GM18909 (cell line): Measurements from ENCODE around the gene LRRC14B.
"Not testable (repeated sequence)": the region's sequence is repeated elsewhere in the genome, so short reads cannot be mapped to it uniquely, and the experiment has no call there.

Experiments
- ATAC-seq: cut with Tn5 transposase; IDR thresholded peaks from one replicate; pipeline ENCODE4 v1.9.1; 2021; ENCODE audit warnings: mild to moderate bottlenecking; ENCODE audit not compliant: unreplicated experiment, poor library complexity

Gene LRRC14B

DNA sequence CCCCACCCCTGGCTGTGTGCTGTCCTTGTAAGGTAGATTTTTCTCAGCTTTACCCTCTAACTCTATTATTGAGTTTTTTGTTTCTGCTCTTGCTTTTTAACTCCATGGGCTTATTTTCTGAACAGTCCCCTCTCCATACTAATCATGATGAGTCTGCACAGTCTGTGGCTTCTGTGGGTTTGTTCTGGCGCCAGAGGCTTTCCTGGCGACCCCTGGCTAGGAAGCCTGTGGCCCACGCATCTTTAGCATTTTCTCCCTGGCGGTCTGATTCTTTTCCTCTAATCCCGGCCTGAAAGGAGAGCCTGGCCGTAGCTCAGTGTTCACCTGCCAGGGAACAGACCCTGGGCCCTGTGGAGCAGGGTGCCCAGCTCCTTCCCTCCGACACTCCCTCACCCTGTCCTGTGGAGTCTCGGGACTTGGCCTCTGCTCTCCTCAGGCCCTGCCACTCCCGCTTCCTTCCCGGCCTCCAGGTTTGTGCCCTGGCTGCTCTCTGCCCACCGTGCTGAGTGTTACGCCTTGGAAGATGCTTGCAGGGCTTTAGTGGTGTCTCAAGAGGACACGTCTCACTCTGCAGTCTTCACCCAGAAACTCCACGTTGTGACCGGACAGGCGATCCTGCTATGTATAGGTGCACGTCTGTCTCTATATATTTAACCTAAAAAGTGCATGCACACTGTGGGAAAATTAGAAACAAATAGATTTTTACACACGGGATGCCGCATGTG lies 31.7 kb upstream of the LRRC14B start:
- ATAC-seq: no peak

DNA sequence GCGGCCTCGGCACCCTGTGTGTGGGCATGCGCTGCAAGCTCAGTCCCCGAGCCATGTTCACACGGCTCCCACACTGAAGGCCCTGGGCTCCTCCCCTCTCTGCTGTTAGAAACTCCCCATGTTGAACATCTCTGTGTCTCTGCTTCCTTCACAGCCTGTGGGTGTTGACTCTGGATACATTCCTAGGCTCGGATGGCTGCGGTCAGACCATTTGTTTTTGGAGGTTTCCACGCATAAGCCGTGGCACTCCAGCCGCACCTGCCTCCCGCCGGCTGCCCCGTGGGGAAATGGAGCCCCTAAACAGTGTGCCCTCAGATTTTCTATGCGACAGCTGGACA lies 31.2 kb upstream of the LRRC14B start:
- ATAC-seq: no peak

DNA sequence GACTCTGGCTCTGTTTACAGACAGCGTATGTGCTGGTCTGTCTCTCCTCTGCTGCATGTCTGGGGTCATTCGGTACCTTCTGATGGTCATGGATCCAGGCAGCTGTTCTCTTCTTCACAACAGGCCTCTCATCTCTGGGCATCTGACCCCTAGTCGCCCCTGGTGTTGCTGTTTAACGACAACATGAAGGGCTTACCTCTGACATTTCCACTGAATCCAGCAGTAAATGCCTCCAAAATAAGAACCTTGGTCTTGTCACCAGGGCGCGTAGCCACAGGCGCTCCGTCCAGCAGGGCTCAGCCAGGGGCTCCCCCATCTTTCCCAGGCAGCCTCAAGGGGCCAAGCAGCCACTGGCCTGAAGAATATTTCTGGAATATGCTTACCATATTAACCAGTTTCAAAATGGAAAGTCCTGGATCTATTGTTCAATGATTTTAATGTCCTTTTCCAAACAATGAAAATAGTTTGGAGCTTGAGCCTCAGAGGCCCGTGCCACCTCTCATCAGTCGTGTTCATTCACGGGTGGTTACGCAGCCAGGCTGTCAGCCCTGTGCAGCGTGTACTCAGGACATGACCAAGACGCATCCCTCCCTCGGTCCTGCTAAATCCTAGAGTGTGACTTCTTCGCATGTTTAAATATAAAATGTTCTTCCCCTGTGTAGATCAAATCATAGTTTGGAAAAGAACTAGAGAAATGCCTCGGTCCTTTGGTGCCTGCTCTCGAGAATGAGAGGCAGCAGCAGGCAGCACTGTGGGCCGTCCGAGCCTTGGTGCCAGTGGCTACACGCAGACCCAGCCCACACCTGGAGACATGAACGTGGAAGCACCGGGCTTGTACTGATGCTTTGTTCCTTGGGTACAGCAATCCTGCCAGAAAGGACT lies 30.1 kb upstream of the LRRC14B start:
- ATAC-seq: no peak

DNA sequence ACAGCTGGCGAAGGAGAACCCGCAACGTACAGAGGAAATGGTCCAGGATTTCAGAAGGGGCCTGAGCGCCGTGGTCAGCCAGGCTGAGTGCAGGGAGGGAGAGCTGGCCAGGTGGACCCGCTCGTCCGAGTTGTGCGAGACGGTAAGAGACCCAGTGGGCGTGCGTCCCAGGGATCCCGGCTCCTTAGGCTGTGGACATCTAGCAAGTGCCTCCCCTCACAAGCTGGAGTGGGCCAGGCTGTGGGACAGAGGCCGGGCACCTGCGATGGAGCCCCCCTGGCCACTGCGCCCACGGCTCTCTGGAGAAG lies 29.5 kb upstream of the LRRC14B start:
- no peak for ATAC-seq

- no peak for ATAC-seq
Measured at GRCh38 chr5:162190-162564, 29.1 kb upstream of the LRRC14B start.

DNA sequence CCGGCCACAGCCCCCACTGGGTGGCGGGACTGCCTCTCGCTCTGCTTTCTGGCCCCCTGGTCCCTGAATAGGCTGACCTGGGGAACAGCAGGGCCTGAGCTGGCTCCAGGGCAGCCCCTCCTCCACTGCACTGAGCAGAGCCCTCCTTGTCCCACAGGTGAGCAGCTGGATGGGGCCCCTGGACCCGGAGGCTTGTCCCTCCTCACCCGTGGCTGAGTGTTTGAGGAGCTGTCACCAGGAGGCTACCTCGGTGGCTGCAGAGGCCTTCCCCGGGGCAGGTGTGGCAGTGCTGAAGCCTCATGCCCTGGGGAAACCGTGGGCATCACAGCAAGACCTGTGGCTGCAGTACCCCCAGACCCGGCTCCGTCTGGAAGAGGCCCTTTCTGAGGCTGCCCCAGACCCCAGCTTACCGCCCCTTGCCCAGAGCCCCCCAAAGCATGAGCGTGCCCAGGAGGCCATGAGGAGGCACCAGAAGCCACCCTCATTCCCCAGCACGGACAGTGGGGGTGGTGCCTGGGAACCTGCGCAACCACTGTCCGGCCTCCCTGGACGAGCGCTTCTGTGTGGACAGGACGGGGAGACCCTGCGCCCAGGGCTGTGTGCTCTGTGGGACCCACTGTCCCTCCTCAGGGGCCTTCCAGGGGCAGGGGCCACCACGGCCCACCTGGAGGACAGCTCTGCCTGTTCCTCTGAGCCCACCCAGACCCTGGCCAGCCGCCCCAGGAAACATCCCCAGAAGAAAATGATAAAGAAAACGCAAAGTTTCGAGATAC lies 28.5 kb upstream of the LRRC14B start:
- no peak for ATAC-seq

- no peak for ATAC-seq
Measured at GRCh38 chr5:163338-163620, 28.0 kb upstream of the LRRC14B start.

GRCh38 chr5:163841-164240 lies 27.5 kb upstream of the LRRC14B start:
- ATAC-seq: no peak

DNA sequence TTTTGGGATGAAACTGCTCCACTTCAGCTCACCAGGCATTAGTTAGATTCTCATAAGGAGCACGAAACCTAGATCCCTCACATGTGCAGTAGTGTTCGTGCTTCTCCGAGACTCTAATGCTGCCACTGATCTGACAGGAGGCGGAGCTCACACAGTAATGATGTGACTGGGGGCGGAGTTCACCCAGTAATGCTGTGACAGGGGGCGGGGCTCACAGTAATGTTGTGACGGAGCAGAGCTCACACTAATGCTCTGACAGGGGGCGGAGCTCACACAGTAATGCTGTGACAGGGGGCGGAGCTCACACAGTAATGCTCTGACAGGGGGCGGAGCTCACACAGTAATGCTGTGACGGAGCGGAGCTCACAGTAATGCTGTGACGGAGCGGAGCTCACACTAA lies 27.1 kb upstream of the LRRC14B start:
- no peak for ATAC-seq

DNA sequence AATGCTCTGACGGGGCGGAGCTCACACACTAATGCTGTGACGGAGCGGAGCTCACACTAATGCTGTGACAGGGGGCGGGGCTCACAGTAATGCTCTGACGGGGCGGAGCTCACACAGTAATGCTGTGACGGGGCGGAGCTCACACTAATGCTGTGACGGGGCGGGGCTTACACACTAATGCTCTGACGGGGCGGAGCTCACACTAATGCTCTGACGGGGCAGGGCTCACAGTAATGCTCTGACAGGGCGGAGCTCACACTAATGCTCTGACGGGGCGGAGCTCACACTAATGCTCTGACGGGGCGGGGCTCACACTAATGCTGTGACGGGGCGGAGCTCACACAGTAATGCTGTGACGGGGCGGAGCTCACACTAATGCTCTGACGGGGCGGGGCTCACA lies 26.5 kb upstream of the LRRC14B start:
- ATAC-seq: not testable (repeated sequence)

GRCh38 chr5:166441-167372 lies 24.6 kb upstream of the LRRC14B start:
- no peak for ATAC-seq

DNA sequence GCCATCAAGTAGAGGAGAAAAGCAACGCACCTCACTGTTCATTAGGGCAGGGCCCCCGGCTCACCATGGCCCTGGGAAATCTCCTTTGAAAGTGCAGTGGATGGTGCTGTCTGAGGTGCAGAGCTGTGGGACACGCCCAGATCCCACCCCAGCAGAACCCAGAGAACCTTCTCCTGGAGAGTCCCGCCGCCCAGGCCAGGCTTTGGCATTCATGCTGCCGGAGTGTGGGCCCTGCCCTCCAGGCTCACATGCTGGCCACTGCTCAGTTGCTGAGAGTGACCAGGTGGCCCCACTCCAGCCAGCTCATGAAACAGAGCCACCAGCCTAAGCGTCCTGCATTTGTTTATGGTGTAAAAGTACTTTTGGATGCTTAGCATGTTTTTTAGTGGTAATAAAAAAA lies 23.8 kb upstream of the LRRC14B start:
- no peak for ATAC-seq

GRCh38 chr5:167982-168660 lies 23.2 kb upstream of the LRRC14B start:
- no peak for ATAC-seq

DNA sequence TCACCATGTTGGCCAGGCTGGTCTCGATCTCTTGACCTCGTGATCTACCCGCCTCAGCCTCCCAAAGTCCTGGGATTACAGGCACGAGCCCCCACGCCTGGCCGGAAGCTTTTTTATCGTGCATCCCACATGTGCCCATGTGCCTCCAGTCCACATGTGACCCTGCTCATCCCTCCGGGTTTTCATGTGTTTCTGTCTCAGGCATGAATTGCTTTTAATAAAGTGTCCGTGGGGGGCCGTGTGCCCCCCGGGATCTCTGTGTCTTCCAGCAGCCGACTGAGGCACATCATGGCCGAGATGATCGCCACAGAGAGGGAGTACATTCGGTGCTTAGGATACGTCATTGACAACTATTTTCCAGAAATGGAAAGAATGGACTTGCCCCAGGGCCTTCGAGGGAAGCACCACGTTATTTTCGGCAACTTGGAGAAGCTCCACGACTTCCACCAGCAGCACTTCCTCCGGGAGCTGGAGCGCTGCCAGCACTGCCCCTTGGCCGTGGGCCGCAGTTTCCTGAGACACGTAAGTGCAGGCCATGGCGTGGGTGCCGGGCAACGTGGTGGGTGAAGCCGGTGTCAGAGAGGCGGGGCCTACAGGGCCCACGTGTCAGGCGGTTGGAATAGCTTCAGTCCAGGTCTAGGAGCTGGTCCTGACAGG lies 22.1 kb upstream of the LRRC14B start:
- no peak for ATAC-seq

DNA sequence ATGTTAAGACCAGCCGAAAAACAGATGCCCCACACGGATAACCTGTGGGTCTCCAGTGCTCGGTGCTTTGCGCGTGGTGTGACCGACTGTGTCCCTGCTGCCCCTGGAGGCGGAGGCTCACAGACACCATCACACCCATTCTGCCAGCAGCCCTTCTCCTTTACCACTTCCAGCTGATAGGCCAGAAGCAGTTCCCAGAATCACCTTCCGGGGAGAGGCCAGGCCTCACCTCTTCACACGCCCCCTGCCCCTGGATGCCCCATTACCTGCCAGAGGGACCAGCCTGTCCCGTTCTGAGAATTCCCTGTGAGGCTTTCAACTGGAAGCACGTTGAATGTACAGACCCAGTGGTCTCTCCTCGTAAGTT lies 21.6 kb upstream of the LRRC14B start:
- ATAC-seq: no peak

- no peak for ATAC-seq
Measured at GRCh38 chr5:170971-171800, 20.1 kb upstream of the LRRC14B start.

- no peak for ATAC-seq
Measured at GRCh38 chr5:171801-172331, 19.4 kb upstream of the LRRC14B start.

DNA sequence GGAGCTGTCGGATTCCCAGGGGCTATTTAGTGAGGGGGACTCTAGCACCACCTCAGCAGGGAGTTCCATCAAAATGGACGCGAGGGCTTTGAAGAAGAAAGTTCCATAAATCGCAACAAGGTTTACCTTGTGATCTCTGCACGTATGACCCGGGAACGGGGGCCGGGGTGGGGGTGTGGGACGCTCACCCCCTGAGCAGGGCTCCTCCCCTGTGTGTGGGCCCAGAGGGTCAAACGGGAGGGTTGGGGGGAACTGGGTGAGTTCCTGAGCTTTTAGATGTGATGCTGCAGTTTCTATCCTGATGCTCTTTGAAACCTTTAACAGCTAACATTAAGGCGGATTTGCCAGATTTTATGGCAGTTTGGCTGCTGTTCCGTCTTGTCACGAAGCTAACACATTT lies 18.9 kb upstream of the LRRC14B start:
- ATAC-seq: no peak
